ENCODE data around the gene PLXNA4. TPM values are rescaled to one million over a fixed set of nuclear protein-coding genes. Genes with fewer than 3 reads are reported as not detected.

Gene PLXNA4
- total RNA-seq, 1 donor = 2.6 TPM

DNA sequence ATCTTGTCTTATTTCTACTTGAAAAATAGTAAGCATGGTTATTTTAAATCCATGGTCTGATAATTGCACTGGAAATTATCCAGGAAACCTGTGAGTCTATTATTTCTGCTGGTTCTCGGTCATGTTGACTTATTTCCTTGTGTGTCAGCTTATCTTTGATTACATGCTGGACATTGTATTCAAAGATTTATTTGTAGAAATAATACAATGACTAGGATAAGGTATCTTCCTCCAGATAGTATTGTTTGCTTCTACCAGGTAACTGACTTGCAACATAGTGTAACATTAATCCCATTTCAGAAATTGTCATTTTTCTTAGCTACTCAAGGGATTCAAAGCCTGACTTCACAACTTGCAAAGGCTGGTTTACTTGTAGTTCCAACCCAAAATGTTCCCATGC is 33.4 kb downstream of the PLXNA4 start:
- Histone ChIP-seq H3K4me3 (ENCODE audit: low read length) (no peak overlapping the region), H3K4me1 (ENCODE audit: insufficient read depth, low read length) (no peaks in the 10 kb centered on the region), H3K27me3 (ENCODE audit: insufficient read depth, low read length) (no peaks in the 10 kb centered on the region), H3K9me3 (ENCODE audit: low read depth, low read length) (no peaks in the 10 kb centered on the region)

DNA sequence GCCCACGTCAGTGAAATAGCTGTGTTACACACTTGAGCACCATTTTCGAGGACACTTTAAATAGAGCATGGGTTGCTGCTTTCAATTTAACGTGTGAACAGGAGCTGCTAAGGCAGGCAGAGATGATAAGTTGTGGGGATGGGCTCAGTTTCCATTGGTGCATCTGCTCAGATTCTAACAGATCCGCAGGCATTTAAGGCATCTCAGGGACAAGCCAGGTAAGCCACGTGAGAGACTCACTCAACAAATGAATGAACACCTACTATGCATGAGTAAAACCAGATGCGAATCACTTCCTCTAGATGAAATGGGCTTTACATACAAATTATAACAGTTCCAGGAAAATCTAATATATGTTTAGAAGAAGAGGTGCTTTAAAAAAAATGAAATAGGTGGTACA is 34.6 kb downstream of the PLXNA4 start:
- Histone ChIP-seq H3K4me3 (ENCODE audit: low read length) (no peak overlapping the region), H3K9me3 (ENCODE audit: low read depth, low read length) (no peaks in the 10 kb centered on the region), H3K27me3 (ENCODE audit: insufficient read depth, low read length) (no peaks in the 10 kb centered on the region), H3K4me1 (ENCODE audit: insufficient read depth, low read length) (no peaks in the 10 kb centered on the region)

DNA sequence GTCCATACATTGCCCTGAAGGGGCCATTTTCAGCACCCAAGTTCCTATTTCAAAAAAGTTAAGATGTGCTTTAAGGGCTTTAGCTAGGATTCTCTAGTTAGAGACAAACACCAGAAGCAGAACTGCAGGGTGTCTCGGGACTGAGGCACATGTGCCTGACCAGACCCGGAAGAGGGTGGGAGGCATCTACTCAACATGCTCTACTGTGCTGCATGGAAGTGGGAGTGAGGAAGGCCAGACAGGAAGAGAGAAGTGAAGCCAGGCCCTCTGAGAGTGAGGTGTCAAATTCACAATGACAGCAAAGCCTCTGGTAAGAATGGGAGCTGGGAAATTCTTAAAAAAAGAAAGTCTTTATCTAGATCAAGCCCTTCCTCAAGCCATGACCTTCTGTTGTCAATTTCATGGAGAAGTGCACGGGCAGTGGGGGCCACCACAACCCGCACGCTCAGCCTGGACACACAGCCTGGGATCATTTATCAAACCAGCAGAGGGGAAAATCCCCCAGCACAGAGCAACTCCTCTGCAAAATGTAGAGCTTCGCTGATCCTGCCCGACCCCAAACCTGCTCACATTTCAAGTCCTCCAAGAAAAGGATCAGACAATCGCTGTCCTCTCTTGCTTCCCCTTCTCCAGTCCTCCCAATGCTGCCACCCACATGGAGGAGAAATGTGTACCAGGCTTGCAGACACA is 38.7 kb downstream of the PLXNA4 start:
- no peaks in the 10 kb centered on the region for H3K27me3 ChIP-seq (ENCODE audit: insufficient read depth, low read length)
- no peak overlapping the region for H3K4me3 ChIP-seq (ENCODE audit: low read length)
- no peaks in the 10 kb centered on the region for H3K9me3 ChIP-seq (ENCODE audit: low read depth, low read length)
- no peaks in the 10 kb centered on the region for H3K4me1 ChIP-seq (ENCODE audit: insufficient read depth, low read length)

DNA sequence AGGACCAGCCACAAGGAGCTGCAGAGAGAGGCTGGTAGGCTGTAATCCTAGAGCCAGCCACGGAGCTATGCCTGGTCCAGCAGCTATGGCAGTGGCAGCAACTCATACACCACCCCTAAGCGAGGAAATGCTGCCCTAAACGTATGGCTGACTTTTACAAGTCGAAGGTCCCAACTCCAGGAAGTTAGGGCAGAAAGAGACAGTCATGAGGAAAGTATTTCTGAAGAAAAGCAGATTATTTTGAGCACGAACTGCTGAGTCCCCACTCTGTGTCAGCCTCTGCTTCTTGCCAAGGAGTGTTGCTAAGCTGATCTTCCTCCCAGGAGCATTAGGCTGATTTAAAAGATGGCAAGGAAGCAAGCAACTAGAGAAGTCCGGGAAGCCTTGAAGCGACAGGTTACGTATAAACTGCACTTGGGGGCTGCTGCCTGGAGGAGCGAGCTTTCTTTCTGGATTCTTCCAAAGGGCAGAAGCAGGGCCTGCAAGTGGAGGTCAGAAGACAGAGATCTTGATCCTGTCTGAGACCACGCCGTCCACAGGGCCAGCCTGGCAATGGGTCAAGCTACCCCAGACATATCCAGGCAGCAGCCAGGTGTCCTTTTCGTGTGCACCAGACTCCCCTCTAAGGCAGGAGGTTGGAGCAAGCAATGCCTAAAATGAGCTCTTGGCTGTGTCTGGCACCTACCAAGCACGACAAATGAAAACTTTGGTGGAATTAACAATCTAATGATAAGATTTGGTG is 39.4 kb downstream of the PLXNA4 start:
- Histone ChIP-seq H3K4me3 (ENCODE audit: low read length) (no peak overlapping the region), H3K27me3 (ENCODE audit: insufficient read depth, low read length) (no peaks in the 10 kb centered on the region), H3K4me1 (ENCODE audit: insufficient read depth, low read length) (peaks cover 4% of the 10 kb centered on the region), H3K9me3 (ENCODE audit: low read depth, low read length) (no peaks in the 10 kb centered on the region)

DNA sequence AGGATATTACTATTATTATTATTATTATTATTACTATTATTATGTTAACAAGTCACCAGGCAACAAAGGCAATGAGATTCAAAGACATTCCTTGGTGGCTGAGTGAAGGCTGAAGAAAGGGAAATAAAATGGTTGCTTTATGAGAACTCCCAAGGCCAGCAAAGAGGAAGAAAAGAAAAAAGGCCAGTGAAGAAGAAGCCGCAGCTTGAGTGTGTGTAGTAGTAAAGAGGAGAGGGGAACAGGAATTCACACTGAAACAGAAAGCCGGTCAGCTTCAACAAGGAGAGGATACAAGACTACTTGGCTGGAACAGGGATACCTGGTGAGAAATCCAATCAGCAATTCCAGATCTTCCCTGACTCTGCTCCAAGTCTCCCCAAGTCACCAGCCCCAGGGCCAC is 42.4 kb downstream of the PLXNA4 start:
- Histone ChIP-seq H3K4me3 (ENCODE audit: low read length) (no peak overlapping the region), H3K27me3 (ENCODE audit: insufficient read depth, low read length) (no peaks in the 10 kb centered on the region), H3K4me1 (ENCODE audit: insufficient read depth, low read length) (peaks cover 9% of the 10 kb centered on the region), H3K9me3 (ENCODE audit: low read depth, low read length) (no peaks in the 10 kb centered on the region)

DNA sequence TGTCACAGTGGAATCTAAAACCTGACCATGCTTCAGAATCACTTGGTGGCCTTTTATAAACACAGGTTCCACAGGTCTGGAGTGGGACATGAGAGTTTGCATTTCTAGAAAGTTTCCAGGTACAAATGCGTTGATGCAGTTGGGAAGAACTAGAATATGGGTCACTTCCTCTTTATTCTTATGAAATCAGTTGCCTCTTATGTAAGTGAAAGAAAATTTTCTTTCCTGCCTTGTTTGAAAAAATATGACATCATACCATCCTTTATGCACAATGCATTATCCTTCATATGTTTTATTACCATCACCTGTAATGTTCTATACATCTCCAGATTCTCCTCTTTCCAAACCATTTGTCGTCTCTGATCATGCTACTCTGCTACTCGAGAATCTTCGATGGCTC is 44.0 kb downstream of the PLXNA4 start:
- H3K9me3 ChIP-seq (ENCODE audit: low read depth, low read length) = no peaks in the 10 kb centered on the region
- peaks cover 9% of the 10 kb centered on the region for H3K4me1 ChIP-seq (ENCODE audit: insufficient read depth, low read length)
- H3K4me3 ChIP-seq (ENCODE audit: low read length) = no peak overlapping the region
- no peaks in the 10 kb centered on the region for H3K27me3 ChIP-seq (ENCODE audit: insufficient read depth, low read length)

DNA sequence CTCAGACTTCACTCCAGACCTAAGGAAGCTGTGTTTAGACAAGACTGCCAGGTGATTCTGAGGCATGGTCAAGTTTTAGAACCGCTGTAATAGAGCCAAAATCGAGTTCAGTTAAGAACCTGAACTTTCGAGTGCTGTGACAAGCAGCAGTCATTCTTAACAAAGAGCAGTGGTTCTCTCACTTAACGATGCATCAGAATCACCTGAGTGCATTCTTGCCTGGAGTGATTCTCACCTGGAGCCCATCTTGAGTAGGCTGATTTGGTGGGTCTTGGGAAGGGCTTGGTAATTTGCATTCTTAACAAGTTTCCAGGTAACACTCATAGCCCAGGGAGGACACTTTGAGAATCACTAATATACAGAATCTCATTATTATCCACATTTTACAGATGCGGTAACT is 44.7 kb downstream of the PLXNA4 start:
- Histone ChIP-seq H3K9me3 (ENCODE audit: low read depth, low read length) (no peaks in the 10 kb centered on the region), H3K4me1 (ENCODE audit: insufficient read depth, low read length) (peaks cover 9% of the 10 kb centered on the region), H3K27me3 (ENCODE audit: insufficient read depth, low read length) (no peaks in the 10 kb centered on the region), H3K4me3 (ENCODE audit: low read length) (no peak overlapping the region)

DNA sequence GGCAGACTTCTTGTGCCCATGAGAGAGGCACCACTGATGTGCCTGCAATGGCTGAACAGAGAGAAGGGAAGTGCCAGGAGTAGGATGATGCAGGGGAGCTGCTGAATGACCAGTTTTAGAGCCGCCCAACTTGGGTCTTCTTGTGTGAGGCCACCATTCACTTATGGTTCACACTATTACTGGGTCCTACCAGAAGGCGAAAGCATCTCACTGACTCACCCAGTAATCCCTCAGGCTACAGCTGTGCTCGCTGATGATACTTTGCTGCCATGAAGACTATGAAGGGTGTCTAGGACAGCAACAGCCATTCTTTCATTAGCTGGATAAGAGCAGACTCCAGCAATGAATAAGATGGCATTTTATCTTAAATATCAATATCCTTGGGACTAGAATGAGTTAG is 47.6 kb downstream of the PLXNA4 start:
- Histone ChIP-seq H3K4me1 (ENCODE audit: insufficient read depth, low read length) (peaks cover 9% of the 10 kb centered on the region), H3K27me3 (ENCODE audit: insufficient read depth, low read length) (no peaks in the 10 kb centered on the region), H3K9me3 (ENCODE audit: low read depth, low read length) (no peaks in the 10 kb centered on the region), H3K4me3 (ENCODE audit: low read length) (no peak overlapping the region)

DNA sequence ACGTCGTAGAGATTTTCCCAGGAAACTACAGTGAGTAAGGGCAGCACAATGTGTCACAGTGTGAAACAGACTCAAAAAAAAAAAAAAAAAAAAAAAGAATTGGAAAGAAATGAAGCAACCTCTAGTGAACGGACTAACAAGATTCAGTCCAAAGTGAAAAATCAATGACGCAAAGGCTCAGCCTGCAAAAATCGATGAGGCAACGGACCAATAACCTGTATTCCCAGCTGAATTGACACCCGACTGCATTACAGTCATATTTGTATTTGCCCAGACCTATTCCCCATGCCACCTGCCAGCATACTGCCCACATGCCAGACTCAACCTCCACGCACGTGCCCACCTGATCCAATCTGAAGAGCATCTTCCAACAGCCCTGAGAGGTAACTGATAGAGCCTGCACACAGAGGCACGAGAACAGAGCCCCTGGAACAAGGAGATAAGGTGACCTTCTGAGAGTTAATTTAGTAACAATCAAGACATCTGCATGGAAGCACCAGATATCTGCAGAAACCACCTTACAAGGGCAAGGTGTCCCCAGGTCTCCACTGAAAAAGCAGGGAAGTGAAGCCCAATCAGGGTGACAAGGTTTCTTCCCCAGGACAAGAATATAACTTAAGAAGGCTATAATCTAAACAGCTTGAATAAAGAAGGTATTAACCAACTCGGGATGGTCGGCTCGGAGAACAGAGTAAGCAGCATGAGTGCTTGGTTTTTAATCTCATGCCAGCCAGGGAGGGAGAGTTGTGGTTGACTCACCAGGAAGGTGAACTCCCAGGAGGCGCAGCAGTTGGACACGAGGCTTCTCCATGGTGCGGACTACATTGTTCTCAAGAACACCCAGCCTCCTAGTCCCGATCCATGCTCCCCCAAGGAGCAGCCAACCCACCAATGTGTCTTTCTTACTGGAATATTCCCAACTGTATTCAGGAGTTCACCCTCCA is 48.5 kb downstream of the PLXNA4 start:
- Histone ChIP-seq H3K9me3 (ENCODE audit: low read depth, low read length) (no peaks in the 10 kb centered on the region), H3K27me3 (ENCODE audit: insufficient read depth, low read length) (no peaks in the 10 kb centered on the region), H3K4me1 (ENCODE audit: insufficient read depth, low read length) (peaks cover 9% of the 10 kb centered on the region), H3K4me3 (ENCODE audit: low read length) (no peak overlapping the region)

DNA sequence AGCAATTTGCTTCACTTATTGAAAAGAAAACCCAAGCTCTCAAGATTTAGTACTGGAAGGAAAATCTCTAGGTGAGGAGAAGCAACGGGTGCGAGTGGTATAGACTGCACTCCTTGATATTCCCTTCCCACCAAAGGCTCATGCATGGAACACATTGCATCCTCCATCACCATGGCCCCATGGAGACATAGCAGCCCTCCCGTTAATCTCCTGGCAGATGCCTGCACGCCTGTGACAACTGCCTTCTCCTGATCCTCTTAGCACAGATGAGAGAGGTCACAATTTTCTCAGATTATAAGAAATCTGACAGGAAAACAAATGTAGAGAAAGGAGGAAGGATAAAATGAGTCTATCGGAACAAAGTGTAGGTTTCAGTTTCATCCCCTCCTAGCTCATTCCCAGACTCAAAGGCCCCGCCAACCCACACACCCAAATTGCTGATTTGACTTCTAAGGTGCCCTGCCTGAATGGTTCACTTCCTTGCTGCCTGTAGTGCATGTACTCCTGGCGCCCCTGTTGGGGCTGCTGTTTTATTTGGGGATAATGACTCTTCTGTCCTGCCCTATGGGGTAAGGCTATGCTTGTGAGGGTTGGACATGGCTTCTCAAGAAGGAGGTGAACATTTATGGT is 50.0 kb downstream of the PLXNA4 start:
- Histone ChIP-seq H3K9me3 (ENCODE audit: low read depth, low read length) (no peaks in the 10 kb centered on the region), H3K4me1 (ENCODE audit: insufficient read depth, low read length) (no peaks in the 10 kb centered on the region), H3K4me3 (ENCODE audit: low read length) (no peak overlapping the region), H3K27me3 (ENCODE audit: insufficient read depth, low read length) (no peaks in the 10 kb centered on the region)

DNA sequence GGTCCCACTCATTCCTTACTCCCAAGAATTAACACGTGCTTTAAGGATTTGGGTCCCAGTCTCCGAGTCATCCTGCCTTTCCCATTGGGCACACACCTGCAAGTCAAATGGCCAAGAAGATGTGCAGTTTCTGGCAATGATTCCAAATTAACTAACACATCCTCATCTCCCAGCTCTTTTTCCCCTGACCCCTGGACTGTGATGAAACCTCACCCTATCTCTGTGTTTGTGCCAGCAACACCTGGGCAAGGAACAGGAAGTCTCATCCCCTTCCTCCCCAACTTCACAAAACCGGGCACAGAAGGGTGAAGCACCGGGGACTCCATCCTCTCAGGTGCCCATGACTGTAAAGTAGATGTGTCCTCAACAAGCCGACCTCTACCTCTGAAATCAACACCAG is 54.8 kb downstream of the PLXNA4 start:
- H3K4me3 ChIP-seq (ENCODE audit: low read length) = no peak overlapping the region
- peaks cover 9% of the 10 kb centered on the region for H3K4me1 ChIP-seq (ENCODE audit: insufficient read depth, low read length)
- H3K9me3 ChIP-seq (ENCODE audit: low read depth, low read length) = no peaks in the 10 kb centered on the region
- H3K27me3 ChIP-seq (ENCODE audit: insufficient read depth, low read length) = no peaks in the 10 kb centered on the region

DNA sequence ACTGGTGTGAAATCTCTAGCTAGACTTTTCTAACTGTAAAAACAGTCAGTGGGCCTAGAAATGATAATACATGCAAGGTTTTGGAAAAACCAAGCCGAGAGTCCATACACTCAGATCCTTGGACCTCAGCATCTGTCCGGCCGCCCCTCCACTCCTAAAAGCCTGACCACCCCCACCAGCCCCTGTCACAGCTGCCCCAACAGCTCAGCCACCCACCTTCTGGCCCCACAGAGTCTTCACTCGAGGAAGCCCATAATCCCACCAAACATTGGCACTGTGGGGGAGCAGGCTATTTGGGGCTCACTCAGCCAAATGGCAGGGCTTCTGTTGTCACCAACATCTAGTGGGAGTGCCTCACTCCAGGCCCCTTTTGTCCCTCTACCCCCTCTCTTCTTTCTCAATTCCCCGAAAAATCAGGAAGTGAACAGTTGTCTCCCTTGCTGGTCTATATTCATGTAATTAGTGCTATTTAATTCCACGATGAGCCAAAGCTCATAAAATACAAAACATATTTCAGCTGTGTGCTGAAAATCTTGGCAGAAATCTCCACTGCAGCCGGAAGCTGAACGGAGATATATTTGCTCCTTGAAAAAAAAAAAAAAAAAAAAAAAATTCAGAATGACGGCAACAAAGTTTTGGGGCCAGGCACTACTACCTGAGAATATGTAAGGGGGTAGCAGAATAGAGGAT is 55.5 kb downstream of the PLXNA4 start:
- H3K4me3 ChIP-seq (ENCODE audit: low read length) = no peak overlapping the region
- no peaks in the 10 kb centered on the region for H3K9me3 ChIP-seq (ENCODE audit: low read depth, low read length)
- no peaks in the 10 kb centered on the region for H3K27me3 ChIP-seq (ENCODE audit: insufficient read depth, low read length)
- H3K4me1 ChIP-seq (ENCODE audit: insufficient read depth, low read length) = peaks cover 9% of the 10 kb centered on the region

DNA sequence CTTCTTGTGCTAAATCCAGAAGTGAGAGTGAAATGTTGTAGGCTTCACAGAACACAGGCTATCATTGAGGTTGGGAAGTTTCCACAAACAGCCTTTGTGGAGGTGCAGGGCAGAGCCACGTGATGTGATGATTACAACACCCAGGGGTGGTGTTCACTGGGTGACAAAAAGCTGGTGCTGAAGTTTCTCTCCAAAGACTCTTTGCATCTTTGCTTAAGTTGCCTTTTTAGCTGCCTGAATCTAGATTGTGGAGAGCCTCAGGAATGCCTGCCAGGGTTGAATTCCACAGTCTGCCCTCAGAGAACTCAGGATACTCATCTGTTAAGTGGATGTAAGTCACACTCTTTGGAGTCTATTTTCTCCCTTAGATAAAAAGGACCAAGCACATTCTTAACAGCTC is 56.3 kb downstream of the PLXNA4 start:
- Histone ChIP-seq H3K27me3 (ENCODE audit: insufficient read depth, low read length) (no peaks in the 10 kb centered on the region), H3K4me1 (ENCODE audit: insufficient read depth, low read length) (peaks cover 9% of the 10 kb centered on the region), H3K9me3 (ENCODE audit: low read depth, low read length) (no peaks in the 10 kb centered on the region), H3K4me3 (ENCODE audit: low read length) (no peak overlapping the region)

DNA sequence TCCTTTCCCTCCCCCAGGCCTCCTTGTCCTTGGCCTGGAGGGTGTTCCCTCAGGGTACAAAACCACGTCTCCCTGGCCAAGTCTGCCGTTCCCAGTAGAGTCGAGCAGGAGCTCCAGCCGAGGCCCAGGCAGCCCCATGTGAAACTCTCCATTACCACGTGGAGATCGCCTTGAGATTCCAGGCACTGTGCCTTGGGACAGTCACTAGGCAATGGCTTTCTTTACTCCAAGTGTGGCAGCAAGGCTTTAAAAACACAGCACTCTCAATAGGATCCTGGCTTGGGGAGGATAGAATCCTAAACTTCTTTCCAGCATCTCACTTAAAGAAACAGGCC is 57.5 kb downstream of the PLXNA4 start:
- Histone ChIP-seq H3K4me1 (ENCODE audit: insufficient read depth, low read length) (peaks cover 9% of the 10 kb centered on the region), H3K27me3 (ENCODE audit: insufficient read depth, low read length) (no peaks in the 10 kb centered on the region), H3K9me3 (ENCODE audit: low read depth, low read length) (no peaks in the 10 kb centered on the region), H3K4me3 (ENCODE audit: low read length) (no peak overlapping the region)
